HepG2 (cell line): Measurements from ENCODE around the gene NOC2L. TPM values are rescaled to one million over a fixed set of nuclear protein-coding genes. Genes with fewer than 3 reads are reported as not detected.

ENCODE experiments used
- ATAC-seq: fragments of 200-7000 bp; cut with Tn5 transposase; 3 replicates; pipeline ENCODE4 v1.9.1; 2020; ENCODE audit warnings: mild to moderate bottlenecking, moderate library complexity
- BruUV-seq: library from RNA; stranded (reverse); fragments of 400-500 nt; replicated peaks from 2 replicates; lab custom pipeline; 2021; lab: Mats Ljungman, UMichigan
- CTCF ChIA-PET: fragments of 300-600 bp; formaldehyde crosslinking; extraction: SDS; loops from one replicate; lab custom pipeline; 2021; ENCODE audit warnings: low total read pairs, inconsistent platforms, low intra/inter-chr PET ratio; lab: Yijun Ruan, JAX
- POLR2A ChIA-PET: fragments of 350-600 bp; sonication (Branson Sonifier 250); formaldehyde crosslinking; loops from one replicate; lab custom pipeline; 2020; ENCODE audit warnings: antibody characterized with exemption, inconsistent platforms; lab: Yijun Ruan, JAX
- DNase-seq: peaks from one replicate; pipeline ENCODE4 v3.0.0-alpha.2; 2015; ENCODE audit warnings: low spot score
- FAIRE-seq: peaks from 3 replicates; lab custom pipeline; 2011; peaks lifted over from hg19 to GRCh38; lab: Jason Lieb, UNC
- H2AFZ ChIP-seq: one replicate; pipeline ENCODE4 v1.6.1; 2011; ENCODE audit warnings: low read length, inconsistent platforms
- H3K27ac ChIP-seq: fragments of 300-600 bp; 3 replicates; pipeline ENCODE4 v1.8.0; 2011; ENCODE audit warnings: mixed run types, mild to moderate bottlenecking, mixed read lengths, low read length, inconsistent platforms; ENCODE audit not compliant: insufficient read depth; ENCODE audit errors: extremely low read length
- H3K27me3 ChIP-seq, 2 experiments: fragments of 200-600 bp in 1 of 2; 2 replicates in 1 of 2; 3 replicates in 1 of 2; pipeline versions ENCODE4 v1.6.0 to v1.8.0; 2011; ENCODE audit warnings: low read length in 2 of 2, mild to moderate bottlenecking in 2 of 2, moderate library complexity in 2 of 2, inconsistent platforms in 1 of 2; ENCODE audit not compliant: insufficient read depth in 2 of 2, control insufficient read depth in 1 of 2
- H3K36me3 ChIP-seq, 2 experiments: fragments of 200-600 bp in 1 of 2; replicated peaks in 1 of 2; 2 replicates in 1 of 2; 3 replicates in 1 of 2; pipeline versions ENCODE4 v1.5.1 to v1.8.0; 2011; ENCODE audit warnings: low read length in 2 of 2, inconsistent platforms in 1 of 2; ENCODE audit not compliant: insufficient read depth in 2 of 2, control insufficient read depth in 1 of 2
- H3K4me1 ChIP-seq: 2 replicates; pipeline ENCODE4 v1.5.1; 2012; ENCODE audit warnings: low read length, inconsistent platforms; ENCODE audit not compliant: insufficient read depth
- H3K4me2 ChIP-seq: 2 replicates; pipeline ENCODE4 v1.6.0; 2011; ENCODE audit warnings: low read depth, low read length, inconsistent platforms
- H3K4me3 ChIP-seq, 3 experiments: fragments of 200-600 bp in 1 of 3; sonication (generic), shearing (Covaris generic) in 1 of 3; replicated peaks in 1 of 3; 2 replicates each; pipeline ENCODE4 v1.5.1; 2011 to 2016; ENCODE audit warnings: low read length in 3 of 3, inconsistent platforms in 2 of 3, low read depth in 2 of 3, mild to moderate bottlenecking in 2 of 3, control low read depth in 1 of 3, mixed read lengths in 1 of 3; ENCODE audit not compliant: insufficient read depth in 1 of 3
- H3K79me2 ChIP-seq: one replicate; pipeline ENCODE4 v1.6.1; 2011; ENCODE audit warnings: low read length, inconsistent platforms; ENCODE audit not compliant: insufficient read depth
- H3K9ac ChIP-seq: 2 replicates; pipeline ENCODE4 v1.6.0; 2011; ENCODE audit warnings: mild to moderate bottlenecking, low read depth, low read length, inconsistent platforms; ENCODE audit not compliant: insufficient read depth
- H3K9me3 ChIP-seq: 2 replicates; pipeline ENCODE4 v1.5.1; 2012; ENCODE audit warnings: mild to moderate bottlenecking, low read length
- H4K20me1 ChIP-seq: 2 replicates; pipeline ENCODE4 v1.6.0; 2011; ENCODE audit warnings: inconsistent platforms, mild to moderate bottlenecking, low read length, moderate library complexity; ENCODE audit not compliant: insufficient read depth
- CREB1 ChIP-seq, 2 experiments: fragments of 450-650 bp in 1 of 2; IDR thresholded peaks; 2 replicates each; pipeline ENCODE4 v1.6.1; 2016 to 2017; ENCODE audit warnings: control low read depth in 1 of 2, mild to moderate bottlenecking in 1 of 2, missing compliant biosample characterization in 1 of 2, missing genetic modification characterization in 1 of 2
- EZH2 ChIP-seq: conservative IDR thresholded peaks from 2 replicates; pipeline ENCODE4 v1.6.1; 2012; ENCODE audit warnings: mild to moderate bottlenecking, low read depth, low read length, moderate library complexity
- FLYWCH1 ChIP-seq: sonication (generic); formaldehyde crosslinking; IDR thresholded peaks from 2 replicates; pipeline ENCODE4 v1.8.1; 2023; ENCODE audit warnings: mild to moderate bottlenecking, missing genetic modification reagents
- MTF2 ChIP-seq: sonication (generic); formaldehyde crosslinking; IDR thresholded peaks from 2 replicates; pipeline ENCODE4 v1.5.0; 2020; ENCODE audit warnings: missing genetic modification reagents, borderline replicate concordance
- NBN ChIP-seq: fragments of 450-650 bp; conservative IDR thresholded peaks from 2 replicates; pipeline ENCODE4 v1.6.1; 2017
- PRDM15 ChIP-seq: sonication (generic); formaldehyde crosslinking; IDR thresholded peaks from 2 replicates; pipeline ENCODE4 v1.4.0; 2020; ENCODE audit warnings: missing genetic modification reagents
- SMARCC2 ChIP-seq: fragments of 450-650 bp; IDR thresholded peaks from 2 replicates; pipeline ENCODE4 v1.6.1; 2017; ENCODE audit warnings: antibody characterized with exemption, mild to moderate bottlenecking
- ZMYM2 ChIP-seq: sonication (generic); formaldehyde crosslinking; IDR thresholded peaks from 2 replicates; pipeline ENCODE4 v1.8.0; 2022; ENCODE audit warnings: mild to moderate bottlenecking, missing genetic modification reagents
- WGBS: methylation state at CpG from one replicate; pipeline ENCODE4 v1.1.6; 2017; ENCODE audit warnings: low lambda C conversion rate; 5-methylcytosine and 5-hydroxymethylcytosine counted together
- in situ Hi-C: cut with HindIII; loops from 2 replicates; pipeline ENCODE4 v1.10.0; 2017; ENCODE audit warnings: low pct_unique_long_range_greater_than_20kb; ENCODE audit not compliant: extremely low pct_ligation_motif_present
- intact Hi-C: fragments of 100-400 bp; cut with micrococcal nuclease; formaldehyde crosslinking; loops from one replicate; pipeline ENCODE4 v1.10.0; 2022; ENCODE audit not compliant: unreplicated experiment
- polyA plus RNA-seq, 8 experiments: library from polyadenylated mRNA; depleted of rRNA in 3 of 8; stranded (reverse) in 7 of 8; unstranded in 1 of 8; fragments of >200 nt; fragmentation: Illumina TruSeq in 4 of 8; extraction: Trizol in 4 of 8; gene quantifications; 2 replicates each; pipeline versions ENCODE4 v1.2.1 to v1.2.3, GENCODE V29; 2011 to 2016; ENCODE audit warnings: low read depth in 4 of 8, missing spikeins in 1 of 8, mixed read lengths in 1 of 8; ENCODE audit not compliant: insufficient read depth in 1 of 8
- total RNA-seq, 5 experiments: library from RNA; depleted of rRNA; stranded (reverse); fragments of >200 nt; fragmentation: Illumina TruSeq; extraction: Trizol; gene quantifications; 2 replicates each; pipeline ENCODE4 v1.2.3, GENCODE V29; 2016; ENCODE audit warnings: low read depth in 1 of 5
- TF ChIP-seq, protein P1 (sequence below): sonication (generic); formaldehyde crosslinking; IDR thresholded peaks from 2 replicates; pipeline ENCODE4 v1.4.0; 2020; ENCODE audit warnings: missing genetic modification reagents

Gene NOC2L
- total and polyA plus RNA-seq, 2 of the 13 experiments (the other 11 are each of a cell fraction or from before 2014, with no cell fraction given) = 32.0 to 103 TPM

DNA sequence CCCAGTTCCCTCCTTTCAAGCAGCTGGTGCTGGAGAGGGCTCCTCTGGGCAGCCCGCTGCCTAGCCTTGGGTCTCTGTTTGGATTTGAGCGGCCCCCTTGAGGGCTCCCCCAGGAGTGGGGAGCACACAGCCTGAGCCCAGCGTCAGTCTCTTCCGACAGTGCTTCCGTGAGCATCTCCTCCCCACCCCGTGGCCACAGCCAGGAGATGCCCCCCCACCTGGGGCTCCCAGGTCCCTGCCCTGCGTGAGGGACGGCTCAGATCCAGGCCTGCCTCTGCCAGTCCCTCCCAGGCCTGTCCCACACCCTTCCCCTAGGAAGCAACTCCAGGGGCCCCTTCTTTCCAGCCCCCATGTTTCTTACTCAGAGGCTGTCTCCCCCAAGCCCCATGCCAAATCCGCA lies 31.8 kb downstream of the NOC2L start:
- no TSS peak for BruUV-seq
- WGBS = 67% methylated on average over 1 of the region's 9 CpGs
- Histone ChIP-seq H3K27ac (no peak overlapping the region), H2AFZ (no peak overlapping the region), H3K4me1 (peaks cover 8% of the 10 kb centered on the region), H3K79me2 (no peaks in the 10 kb centered on the region), H3K9ac (no peak overlapping the region), H3K27me3 (peaks cover 38 to 86% of the 10 kb centered on the region in 2 experiments), H3K9me3 (no peaks in the 10 kb centered on the region), H3K4me3 (no peak overlapping the region), H3K4me2 (no peak overlapping the region), H4K20me1 (peaks cover 3% of the 10 kb centered on the region; the same call in 1 of the 2 replicates), H3K36me3 (no peaks in the 10 kb centered on the region)
- intact Hi-C loops (no loop called here), in situ Hi-C loops (no loop called here)
- ChIA-PET POLR2A (no interaction called here), CTCF (no interaction called here)
- FAIRE-seq (no peak), DNase-seq (no peak), ATAC-seq (no peak)
- TF ChIP-seq ZMYM2 (CRISPR knock-in tag) = no peak
- peak; percentile 69; the same call in 1 of the 2 replicates for TF ChIP-seq EZH2

- CTCF ChIA-PET = no interaction called here
- no peak overlapping the region for H2AFZ ChIP-seq
- H3K79me2 ChIP-seq = no peaks in the 10 kb centered on the region
- in situ Hi-C loops (no loop called here), intact Hi-C loops (no loop called here)
- 0% methylated on average over 2 of the region's 65 CpGs for WGBS
- peaks cover 3% of the 10 kb centered on the region; the same call in 1 of the 2 replicates for H4K20me1 ChIP-seq
- BruUV-seq = no TSS peak
- DNase-seq (no peak), FAIRE-seq (no peak), ATAC-seq (no peak)
- peaks cover 44 to 85% of the 10 kb centered on the region in 2 experiments for H3K27me3 ChIP-seq
- no peaks in the 10 kb centered on the region for H3K9me3 ChIP-seq
- peak overlapping the region; percentile 60 for H3K4me2 ChIP-seq
- no peak overlapping the region for H3K27ac ChIP-seq
- H3K9ac ChIP-seq = no peak overlapping the region
- H3K36me3 ChIP-seq = no peaks in the 10 kb centered on the region
- POLR2A ChIA-PET = no interaction called here
- peak overlapping the region in 2 of 3 experiments; percentile 16 to 62; a peak in 2 of 6 replicates for H3K4me3 ChIP-seq
- peaks cover 17% of the 10 kb centered on the region for H3K4me1 ChIP-seq
- no peak for TF ChIP-seq CREB1 (IDR thresholded peaks at IDR 0.05)
- TF ChIP-seq CREB1 (CRISPR knock-in tag; IDR thresholded peaks at IDR 0.05) = no peak
- TF ChIP-seq, protein P1, sequence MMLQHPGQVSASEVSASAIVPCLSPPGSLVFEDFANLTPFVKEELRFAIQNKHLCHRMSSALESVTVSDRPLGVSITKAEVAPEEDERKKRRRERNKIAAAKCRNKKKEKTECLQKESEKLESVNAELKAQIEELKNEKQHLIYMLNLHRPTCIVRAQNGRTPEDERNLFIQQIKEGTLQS = no peak
- no peak for TF ChIP-seq NBN
- no peak for TF ChIP-seq FLYWCH1 (CRISPR knock-in tag)
- TF ChIP-seq SMARCC2 = no peak
- TF ChIP-seq MTF2 (CRISPR knock-in tag) = peak; percentile 85; the same call in 1 of the 2 replicates
- TF ChIP-seq PRDM15 = no peak
Observed at GRCh38 chr1:925561-926421, 33.3 kb downstream of the NOC2L start.
